B cell (primary cell): ENCODE measurements around the gene CPA5. TPM values are rescaled to one million over a fixed set of nuclear protein-coding genes. Genes with fewer than 3 reads are reported as not detected.
A peak's percentile ranks its signal among the peaks of the same experiment; 100 is the strongest.

ENCODE experiments used
- ATAC-seq: fragments of 200-7000 bp; cut with Tn5 transposase; one replicate; pipeline ENCODE4 v1.10.0; 2021; ENCODE audit warnings: low read depth, mild to moderate bottlenecking, moderate number of reproducible peaks, moderate library complexity
- CTCF ChIA-PET: fragments of 350-600 bp; sonication (Branson Sonifier 250); formaldehyde crosslinking; loops from one replicate; lab custom pipeline; 2021; ENCODE audit warnings: antibody characterized with exemption, inconsistent platforms; lab: Charles Lee
- POLR2A ChIA-PET: fragments of 350-600 bp; sonication (Branson Sonifier 250); formaldehyde crosslinking; loops from one replicate; lab custom pipeline; 2021; ENCODE audit warnings: antibody characterized with exemption; lab: Charles Lee
- DNase-seq: peaks from one replicate; pipeline ENCODE4 v3.0.0; 2013
- H2AFZ ChIP-seq: 2 replicates; pipeline ENCODE4 v1.6.1; 2012; ENCODE audit warnings: mild to moderate bottlenecking, low read depth, low read length; ENCODE audit not compliant: insufficient read depth, poor library complexity, severe bottlenecking
- H3K27ac ChIP-seq, 2 donors: 1 replicate in 1 of 2; 2 replicates in 1 of 2; pipeline ENCODE4 v1.5.1; 2012 to 2013; ENCODE audit warnings: low read length in 2 of 2, mild to moderate bottlenecking in 2 of 2, moderate library complexity in 1 of 2
- H3K27me3 ChIP-seq, 4 experiments: fragments of 200-600 bp in 1 of 4; sonication (generic) in 1 of 4; replicated peaks in 1 of 4; 1 replicate in 2 of 4; 2 replicates in 2 of 4; pipeline versions ENCODE4 v1.6.1 to v1.7.0; 2013 to 2016; ENCODE audit warnings: low read length in 3 of 4, mild to moderate bottlenecking in 2 of 4, mixed read lengths in 1 of 4, moderate library complexity in 1 of 4; ENCODE audit not compliant: insufficient read depth in 4 of 4, control insufficient read depth in 3 of 4; ENCODE audit errors: control extremely low read depth in 1 of 4
- H3K36me3 ChIP-seq, 2 experiments: replicated peaks in 1 of 2; 1 replicate in 1 of 2; 2 replicates in 1 of 2; pipeline versions ENCODE4 v1.6.1 to v1.7.1; 2013; ENCODE audit warnings: low read length in 1 of 2; ENCODE audit not compliant: insufficient read depth in 2 of 2, control insufficient read depth in 1 of 2; ENCODE audit errors: control extremely low read depth in 1 of 2, extremely low read depth in 1 of 2
- H3K4me1 ChIP-seq, 2 donors: fragments of 200-600 bp in 1 of 2; sonication (generic) in 1 of 2; 1 replicate in 1 of 2; 2 replicates in 1 of 2; pipeline versions ENCODE4 v1.5.1 to v1.6.1; 2013 to 2017; ENCODE audit warnings: low read length in 2 of 2; ENCODE audit not compliant: control insufficient read depth in 2 of 2, insufficient read depth in 2 of 2
- H3K4me2 ChIP-seq: replicated peaks from 2 replicates; pipeline ENCODE3; 2012; ENCODE audit warnings: mild to moderate bottlenecking, low read depth, low read length; ENCODE audit not compliant: poor library complexity, severe bottlenecking
- H3K4me3 ChIP-seq, 5 experiments: fragments of 200-600 bp in 1 of 5; sonication (generic) in 1 of 5; 1 replicate in 3 of 5; 2 replicates in 2 of 5; pipeline versions ENCODE4 v1.5.1 to v1.7.0; 2011 to 2016; ENCODE audit warnings: low read length in 4 of 5, mild to moderate bottlenecking in 4 of 5, low read depth in 2 of 5, control low read depth in 1 of 5, moderate library complexity in 1 of 5; ENCODE audit not compliant: insufficient read depth in 1 of 5; ENCODE audit errors: control extremely low read depth in 1 of 5, extremely low read depth in 1 of 5
- H3K79me2 ChIP-seq: fragments of 200-600 bp; sonication (generic); one replicate; pipeline ENCODE4 v1.6.0; 2016; ENCODE audit warnings: low read length; ENCODE audit not compliant: control insufficient read depth, insufficient read depth
- H3K9ac ChIP-seq: fragments of 200-600 bp; sonication (generic); 2 replicates; pipeline ENCODE4 v1.6.1; 2017; ENCODE audit warnings: mild to moderate bottlenecking, low read length, moderate library complexity
- H3K9me3 ChIP-seq, 3 donors: one replicate each; pipeline versions ENCODE4 v1.6.1 to v1.7.1; 2013; ENCODE audit warnings: low read length in 2 of 3; ENCODE audit not compliant: control insufficient read depth in 2 of 3, insufficient read depth in 1 of 3; ENCODE audit errors: control extremely low read depth in 1 of 3
- H4K20me1 ChIP-seq: 2 replicates; pipeline ENCODE4 v1.6.0; 2012; ENCODE audit warnings: mild to moderate bottlenecking, low read length; ENCODE audit not compliant: insufficient read depth, control insufficient read depth, poor library complexity, severe bottlenecking
- H3K27ac Mint-ChIP-seq: one replicate; pipeline ENCODE4 v1.8.0; 2021; ENCODE audit warnings: mixed read lengths
- H3K27me3 Mint-ChIP-seq: one replicate; pipeline ENCODE4 v1.8.0; 2021; ENCODE audit warnings: mixed read lengths
- H3K4me1 Mint-ChIP-seq: one replicate; pipeline ENCODE4 v1.8.0; 2021; ENCODE audit warnings: mixed read lengths
- H3K4me3 Mint-ChIP-seq: one replicate; pipeline ENCODE4 v1.8.0; 2021; ENCODE audit warnings: mixed read lengths
- H3K9me3 Mint-ChIP-seq: one replicate; pipeline ENCODE4 v1.8.0; 2022; ENCODE audit warnings: mixed read lengths; ENCODE audit not compliant: insufficient read depth
- CTCF ChIP-seq: fragments of 200-600 bp; IDR thresholded peaks from one replicate; pipeline ENCODE4 v1.8.0; 2022; ENCODE audit warnings: antibody characterized with exemption, mild to moderate bottlenecking
- EZH2 ChIP-seq: IDR thresholded peaks from 2 replicates; pipeline ENCODE4 v1.6.1; 2012; ENCODE audit warnings: borderline replicate concordance, low read depth, mild to moderate bottlenecking, moderate library complexity, low read length; ENCODE audit not compliant: insufficient read depth, poor library complexity, severe bottlenecking
- WGBS: methylation state at CpG from one replicate; pipeline ENCODE4 v1.1.5; 2013; ENCODE audit warnings: missing lambda C conversion rate; ENCODE audit not compliant: insufficient coverage; 5-methylcytosine and 5-hydroxymethylcytosine counted together
- intact Hi-C: fragments of 100-400 bp; cut with micrococcal nuclease; formaldehyde crosslinking; loops from one replicate; pipeline ENCODE4 v1.10.0; 2022
- polyA plus RNA-seq: library from polyadenylated mRNA; depleted of rRNA; stranded (reverse); fragments of >200 nt; gene quantifications from 2 replicates; pipeline ENCODE4 v1.2.3, GENCODE V29; 2012
- total RNA-seq, 2 donors: library from RNA; stranded (reverse); fragments of 120-200 nt in 1 of 2; gene quantifications; 1 replicate in 1 of 2; 2 replicates in 1 of 2; pipeline versions ENCODE4 v1.2.3 to v1.2.4, GENCODE V29; 2013 to 2022

CPA5 gene
- total and polyA plus RNA-seq, 2 donors (not counting 1 experiment from before 2014, with no cell fraction given), result not detected

DNA sequence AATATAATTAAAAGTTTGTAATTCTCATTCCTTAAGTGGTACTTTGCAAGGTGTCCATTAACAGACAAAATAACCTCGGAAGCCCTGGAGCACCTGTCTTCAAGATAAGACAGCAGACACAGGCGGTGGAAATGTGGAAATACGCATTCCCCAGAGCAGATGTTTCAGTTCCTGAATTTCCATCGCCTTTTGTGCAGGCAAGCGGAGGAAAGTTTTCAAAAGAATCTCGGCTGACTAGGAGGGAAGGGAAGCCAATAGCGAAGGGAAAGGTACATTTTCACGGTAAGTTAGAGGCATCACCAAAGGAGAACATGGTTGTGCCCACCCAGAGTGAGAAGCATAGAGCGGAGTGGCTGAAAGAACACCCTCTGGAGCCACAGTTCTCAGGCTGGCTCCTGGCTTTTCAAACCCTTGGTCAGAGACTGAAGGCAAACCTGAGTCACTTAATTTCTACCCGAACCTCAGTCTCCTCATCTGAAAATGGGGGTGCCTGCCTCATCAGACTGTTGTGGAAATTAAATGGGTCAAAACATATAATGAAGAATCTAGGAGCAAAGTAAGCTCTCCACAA is 49.3 kb downstream of the CPA5 start:
- H3K9ac ChIP-seq, result no peak overlapping the region
- no peak overlapping the region for H2AFZ ChIP-seq
- H3K36me3 ChIP-seq, result no peaks in the 10 kb centered on the region
- no peak for TF ChIP-seq CTCF
- no peak for TF ChIP-seq EZH2
- Mint-ChIP-seq H3K9me3 (no peaks in the 10 kb centered on the region), H3K4me3 (no peak overlapping the region), H3K27me3 (no peaks in the 10 kb centered on the region), H3K27ac (no peak overlapping the region), H3K4me1 (peaks cover 7% of the 10 kb centered on the region)
- no peaks in the 10 kb centered on the region for H3K79me2 ChIP-seq
- ChIA-PET POLR2A (no interaction called here), CTCF (no interaction called here)
- no peaks in the 10 kb centered on the region for H3K9me3 ChIP-seq
- H3K4me2 ChIP-seq, result no peak overlapping the region
- H3K4me3 ChIP-seq, result no peak overlapping the region
- intact Hi-C loops, result no loop called here
- 19% methylated on average over 8 of the region's 10 CpGs for WGBS
- H4K20me1 ChIP-seq, result no peaks in the 10 kb centered on the region
- peaks cover 0 to 9% of the 10 kb centered on the region in 2 donors for H3K4me1 ChIP-seq
- no peak for DNase-seq
- no peak overlapping the region for H3K27ac ChIP-seq
- no peaks in the 10 kb centered on the region for H3K27me3 ChIP-seq
- ATAC-seq, result no peak

GRCh38 chr7:130394421-130395195 is 50.0 kb downstream of the CPA5 start:
- WGBS, result 15% methylated on average over 3 of the region's 7 CpGs
- ChIA-PET POLR2A (no interaction called here), CTCF (no interaction called here)
- Histone ChIP-seq H3K4me2 (no peak overlapping the region), H3K36me3 (no peaks in the 10 kb centered on the region), H3K27me3 (no peaks in the 10 kb centered on the region), H3K4me1 (peaks cover 0 to 9% of the 10 kb centered on the region in 2 donors), H3K9ac (no peak overlapping the region), H4K20me1 (no peaks in the 10 kb centered on the region), H3K4me3 (no peak overlapping the region), H3K79me2 (no peaks in the 10 kb centered on the region), H2AFZ (peak overlapping the region; percentile 16), H3K9me3 (no peaks in the 10 kb centered on the region), H3K27ac (no peak overlapping the region)
- Mint-ChIP-seq H3K27ac (no peak overlapping the region), H3K9me3 (no peaks in the 10 kb centered on the region), H3K27me3 (no peaks in the 10 kb centered on the region), H3K4me1 (peaks cover 7% of the 10 kb centered on the region), H3K4me3 (no peak overlapping the region)
- ATAC-seq, result no peak
- DNase-seq, result no peak
- no peak for TF ChIP-seq EZH2
- no peak for TF ChIP-seq CTCF
- intact Hi-C loops, result no loop called here
